Upper lobe of left lung (tissue), 6 donors: ENCODE results near the gene NEBL. TPM values are rescaled to one million over a fixed set of nuclear protein-coding genes. Genes with fewer than 3 reads are reported as not detected.

Source experiments
- ATAC-seq, 2 donors: fragments of 200-7000 bp; cut with Tn5 transposase; one replicate each; pipeline ENCODE4 v1.9.1; 2022; ENCODE audit warnings: mild to moderate bottlenecking in 2 of 2, moderate library complexity in 2 of 2; ENCODE audit not compliant: low FRiP score in 2 of 2
- DNase-seq, 2 donors: peaks; one replicate each; pipeline ENCODE4 v3.0.0-alpha.2; 2019 to 2020
- H3K27ac ChIP-seq, 4 donors: fragments of 200-600 bp; sonication (generic); one replicate each; pipeline ENCODE4 v1.5.1; 2016 to 2019
- H3K27me3 ChIP-seq, 4 donors: fragments of 200-600 bp; sonication (generic); one replicate each; pipeline ENCODE4 v1.5.1; 2017 to 2019
- H3K36me3 ChIP-seq, 4 donors: fragments of 200-600 bp; sonication (generic); one replicate each; pipeline ENCODE4 v1.5.1; 2016 to 2019
- H3K4me1 ChIP-seq, 4 donors: fragments of 200-600 bp; sonication (generic); one replicate each; pipeline ENCODE4 v1.5.1; 2018 to 2019
- H3K4me3 ChIP-seq, 4 donors: fragments of 200-600 bp; sonication (generic); one replicate each; pipeline ENCODE4 v1.5.1; 2017 to 2019; ENCODE audit warnings: mild to moderate bottlenecking in 2 of 4, moderate library complexity in 1 of 4
- H3K9me3 ChIP-seq, 4 donors: fragments of 200-600 bp; sonication (generic); one replicate each; pipeline ENCODE4 v1.5.1; 2018 to 2019
- CTCF ChIP-seq, 6 experiments: fragments of 450-650 bp in 4 of 6; fragments of 200-600 bp in 2 of 6; sonication (generic) in 2 of 6; IDR thresholded peaks; one replicate each; pipeline ENCODE4 v1.5.1; 2016 to 2019; ENCODE audit warnings: antibody characterized with exemption in 6 of 6
- EP300 ChIP-seq, 4 donors: sonication (generic); formaldehyde crosslinking; IDR thresholded peaks; one replicate each; pipeline ENCODE4 v1.5.1; 2017; ENCODE audit warnings: antibody characterized with exemption in 4 of 4, control low read depth in 2 of 4
- POLR2A ChIP-seq, 4 donors: fragments of 450-650 bp; IDR thresholded peaks; one replicate each; pipeline ENCODE4 v1.5.1; 2016 to 2017; ENCODE audit warnings: antibody characterized with exemption in 4 of 4, mild to moderate bottlenecking in 2 of 4
- POLR2AphosphoS5 ChIP-seq, 2 donors: sonication (generic); formaldehyde crosslinking; IDR thresholded peaks; one replicate each; pipeline ENCODE4 v1.5.1; 2017; ENCODE audit warnings: antibody characterized with exemption in 2 of 2
- whole genome bisulfite sequencing, 2 donors: methylation state at CpG; one replicate each; pipeline ENCODE4 v1.1.5; 2017 to 2018; 5-methylcytosine and 5-hydroxymethylcytosine counted together
- total RNA-seq, 6 donors: library from RNA; depleted of rRNA in 4 of 6; stranded (reverse); fragments of >200 nt in 4 of 6; gene quantifications; one replicate each; pipeline versions ENCODE4 v1.1.0 to v1.2.1, GENCODE V29; 2016 to 2021
- donor health status: DM: no; HTN: no; CAD: no; lungs with moderate emphysema.
- donor health status: DM: no; HTN: yes; CAD: no; lungs with severe emphysema.

The NEBL gene
- total RNA-seq, 6 donors from 2014 or later: 61.2 to 274 (median 134) TPM

- Histone ChIP-seq H3K9me3 (no peaks in the 10 kb centered on the region), H3K4me3 (no peak overlapping the region), H3K27ac (no peak overlapping the region), H3K27me3 (no peaks in the 10 kb centered on the region), H3K4me1 (no peaks in the 10 kb centered on the region), H3K36me3 (no peaks in the 10 kb centered on the region)
- WGBS, 2 donors: 70 to 85% methylated on average over 2 of the region's 2 CpGs
- ATAC-seq (peak in 1 of 2 donors; percentile 19), DNase-seq (no peak)
- TF ChIP-seq POLR2A (IDR thresholded peaks at IDR 0.05) (no peak), CTCF (IDR thresholded peaks at IDR 0.05) (no peak), POLR2AphosphoS5 (IDR thresholded peaks at IDR 0.05) (no peak)
Observed at GRCh38 chr10:20809631-20810030, 87.5 kb downstream of the NEBL start.

- WGBS, 2 donors: 86 to 94% methylated on average over 3 of the region's 3 CpGs
- Histone ChIP-seq H3K27me3 (no peaks in the 10 kb centered on the region), H3K9me3 (no peaks in the 10 kb centered on the region), H3K27ac (no peak overlapping the region), H3K4me3 (no peak overlapping the region), H3K4me1 (no peaks in the 10 kb centered on the region), H3K36me3 (no peaks in the 10 kb centered on the region)
- no peak for DNase-seq
- no peak for ATAC-seq
- TF ChIP-seq CTCF (IDR thresholded peaks at IDR 0.05) (no peak), POLR2A (IDR thresholded peaks at IDR 0.05) (no peak), EP300 (IDR thresholded peaks at IDR 0.05) (no peak), POLR2AphosphoS5 (IDR thresholded peaks at IDR 0.05) (no peak)
Observed at GRCh38 chr10:20806487-20806886, 90.6 kb downstream of the NEBL start.

GRCh38 chr10:20797290-20797689, 99.8 kb downstream of the NEBL start:
- H3K9me3 ChIP-seq: no peaks in the 10 kb centered on the region
- no peak overlapping the region for H3K27ac ChIP-seq
- DNase-seq (no peak), ATAC-seq (no peak)
- no peaks in the 10 kb centered on the region for H3K27me3 ChIP-seq
- WGBS, 2 donors: 83 to 94% methylated on average over 4 of the region's 4 CpGs
- no peak overlapping the region for H3K4me3 ChIP-seq
- TF ChIP-seq EP300 (IDR thresholded peaks at IDR 0.05) (no peak), CTCF (IDR thresholded peaks at IDR 0.05) (no peak), POLR2AphosphoS5 (IDR thresholded peaks at IDR 0.05) (no peak), POLR2A (IDR thresholded peaks at IDR 0.05) (no peak)
- no peaks in the 10 kb centered on the region for H3K4me1 ChIP-seq
- no peaks in the 10 kb centered on the region for H3K36me3 ChIP-seq

GRCh38 chr10:20795391-20795790, 101.7 kb downstream of the NEBL start:
- Histone ChIP-seq H3K27ac (no peak overlapping the region), H3K27me3 (no peaks in the 10 kb centered on the region), H3K4me3 (no peak overlapping the region), H3K36me3 (no peaks in the 10 kb centered on the region), H3K4me1 (no peaks in the 10 kb centered on the region), H3K9me3 (no peaks in the 10 kb centered on the region)
- TF ChIP-seq EP300 (IDR thresholded peaks at IDR 0.05) (no peak), POLR2AphosphoS5 (IDR thresholded peaks at IDR 0.05) (no peak), POLR2A (IDR thresholded peaks at IDR 0.05) (no peak), CTCF (IDR thresholded peaks at IDR 0.05) (no peak)
- 76 to 78% methylated on average over 4 of the region's 4 CpGs for WGBS, 2 donors
- no peak for DNase-seq
- no peak for ATAC-seq

GRCh38 chr10:20785174-20785573, 111.9 kb downstream of the NEBL start:
- Histone ChIP-seq H3K4me1 (no peaks in the 10 kb centered on the region), H3K27me3 (no peaks in the 10 kb centered on the region), H3K9me3 (no peaks in the 10 kb centered on the region), H3K36me3 (no peaks in the 10 kb centered on the region), H3K4me3 (no peak overlapping the region), H3K27ac (no peak overlapping the region)
- DNase-seq: no peak
- 60 to 71% methylated on average over 1 of the region's 1 CpG for WGBS, 2 donors
- ATAC-seq: no peak
- no peak for TF ChIP-seq CTCF (IDR thresholded peaks at IDR 0.05)
- no peak for TF ChIP-seq EP300 (IDR thresholded peaks at IDR 0.05)
- TF ChIP-seq POLR2AphosphoS5 (IDR thresholded peaks at IDR 0.05): no peak
- no peak for TF ChIP-seq POLR2A (IDR thresholded peaks at IDR 0.05)
